ENCODE results near the gene DAAM2. TPM values are rescaled to one million over a fixed set of nuclear protein-coding genes. Genes with fewer than 3 reads are reported as not detected.

DAAM2 gene
- total and polyA plus RNA-seq, 9 of the 15 experiments (the other 6 are each of a cell fraction or from before 2014, with no cell fraction given), result 0.01 to 0.07 TPM; not detected in 7

DNA sequence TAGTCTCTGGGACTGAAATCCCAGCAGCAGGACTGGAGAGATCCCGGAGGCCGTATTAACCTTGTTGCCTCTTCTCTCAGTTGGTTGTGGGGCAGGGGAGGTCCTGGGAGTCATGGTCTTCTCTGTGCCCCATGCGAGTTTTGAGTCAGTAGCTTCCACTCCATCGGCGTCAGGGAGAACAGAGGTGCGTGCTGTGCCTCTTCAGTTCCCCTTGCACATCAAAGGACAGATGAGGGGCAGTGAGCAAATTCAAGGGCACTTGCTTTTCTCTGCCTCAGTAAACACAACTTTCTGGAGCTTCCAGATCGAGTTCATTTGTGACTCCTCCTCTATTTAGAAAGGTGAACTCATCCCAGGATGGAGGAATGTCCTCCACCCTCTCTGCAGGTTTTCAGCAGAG is 93.5 kb downstream of the DAAM2 start:
- no peak for FAIRE-seq

More for the DNA sequence above, 93.5 kb downstream of the DAAM2 start:
- DNase-seq (ENCODE audit: extremely low read depth in 1 of 4, low spot score in 3 of 4) (no peak), ATAC-seq (no peak)
- Histone ChIP-seq H3K4me1 (replicated peaks in 1 of 2; ENCODE audit: control insufficient read depth in 2 of 2, insufficient read depth in 2 of 2, low read length in 2 of 2) (no peaks in the 10 kb centered on the region), H2AFZ (ENCODE audit: low read depth, low read length) (no peak overlapping the region), H3K27ac (ENCODE audit: extremely low read depth, low read depth, low read length) (no peak overlapping the region), H3K9me1 (ENCODE audit: control insufficient read depth, insufficient read depth, low read length) (no peaks in the 10 kb centered on the region), H3K36me3 (ENCODE audit: control insufficient read depth, insufficient read depth, low read length) (no peaks in the 10 kb centered on the region), H3K27me3 (ENCODE audit: control insufficient read depth in 2 of 2, insufficient read depth in 2 of 2, low read length in 2 of 2) (peaks cover 15 to 43% of the 10 kb centered on the region in 2 experiments; a peak in 4 of 5 replicates), H3K4me3 (no peak overlapping the region), H3K9ac (ENCODE audit: insufficient read depth in 1 of 2, low read depth in 2 of 2, low read length in 2 of 2) (no peak overlapping the region), H3K79me2 (ENCODE audit: control insufficient read depth, insufficient read depth, low read length) (no peaks in the 10 kb centered on the region), H3K9me3 (replicated peaks; ENCODE audit: control insufficient read depth, insufficient read depth, low read depth, low read length) (no peaks in the 10 kb centered on the region), H4K20me1 (replicated peaks; ENCODE audit: control insufficient read depth, insufficient read depth, low read length) (peaks cover 12% of the 10 kb centered on the region), H3K4me2 (ENCODE audit: insufficient read depth, low read length) (no peak overlapping the region)
- ChIA-PET CTCF (ENCODE audit: low intra/inter-chr PET ratio) (no interaction called here), POLR2A (interaction anchor here (1.2 kb wide), 1 partner anchor 26 kb away, joined by 3 read pairs; no protein-coding TSS in a partner anchor)
- TF ChIP-seq, protein P1, sequence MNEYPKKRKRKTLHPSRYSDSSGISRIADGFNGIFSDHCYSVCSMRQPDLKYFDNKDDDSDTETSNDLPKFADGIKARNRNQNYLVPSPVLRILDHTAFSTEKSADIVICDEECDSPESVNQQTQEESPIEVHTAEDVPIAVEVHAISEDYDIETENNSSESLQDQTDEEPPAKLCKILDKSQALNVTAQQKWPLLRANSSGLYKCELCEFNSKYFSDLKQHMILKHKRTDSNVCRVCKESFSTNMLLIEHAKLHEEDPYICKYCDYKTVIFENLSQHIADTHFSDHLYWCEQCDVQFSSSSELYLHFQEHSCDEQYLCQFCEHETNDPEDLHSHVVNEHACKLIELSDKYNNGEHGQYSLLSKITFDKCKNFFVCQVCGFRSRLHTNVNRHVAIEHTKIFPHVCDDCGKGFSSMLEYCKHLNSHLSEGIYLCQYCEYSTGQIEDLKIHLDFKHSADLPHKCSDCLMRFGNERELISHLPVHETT (CRISPR knock-in tag; conservative IDR thresholded peaks at IDR 0.05 in 1 of 2, IDR thresholded peaks at IDR 0.05 in 1 of 2), result no peak
- no peak for TF ChIP-seq CEBPG (CRISPR knock-in tag; IDR thresholded peaks at IDR 0.05)
- TF ChIP-seq CEBPG (tag; conservative IDR thresholded peaks at IDR 0.05 in 1 of 2, IDR thresholded peaks at IDR 0.05 in 1 of 2), result no peak
- no peak for TF ChIP-seq NR2F6 (CRISPR knock-in tag; IDR thresholded peaks at IDR 0.05)
- TF ChIP-seq LCOR (CRISPR knock-in tag; IDR thresholded peaks at IDR 0.05), result no peak
- TF ChIP-seq, protein P2, sequence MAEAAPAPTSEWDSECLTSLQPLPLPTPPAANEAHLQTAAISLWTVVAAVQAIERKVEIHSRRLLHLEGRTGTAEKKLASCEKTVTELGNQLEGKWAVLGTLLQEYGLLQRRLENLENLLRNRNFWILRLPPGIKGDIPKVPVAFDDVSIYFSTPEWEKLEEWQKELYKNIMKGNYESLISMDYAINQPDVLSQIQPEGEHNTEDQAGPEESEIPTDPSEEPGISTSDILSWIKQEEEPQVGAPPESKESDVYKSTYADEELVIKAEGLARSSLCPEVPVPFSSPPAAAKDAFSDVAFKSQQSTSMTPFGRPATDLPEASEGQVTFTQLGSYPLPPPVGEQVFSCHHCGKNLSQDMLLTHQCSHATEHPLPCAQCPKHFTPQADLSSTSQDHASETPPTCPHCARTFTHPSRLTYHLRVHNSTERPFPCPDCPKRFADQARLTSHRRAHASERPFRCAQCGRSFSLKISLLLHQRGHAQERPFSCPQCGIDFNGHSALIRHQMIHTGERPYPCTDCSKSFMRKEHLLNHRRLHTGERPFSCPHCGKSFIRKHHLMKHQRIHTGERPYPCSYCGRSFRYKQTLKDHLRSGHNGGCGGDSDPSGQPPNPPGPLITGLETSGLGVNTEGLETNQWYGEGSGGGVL (CRISPR knock-in tag; IDR thresholded peaks at IDR 0.05), result no peak
- TF ChIP-seq, protein P3, sequence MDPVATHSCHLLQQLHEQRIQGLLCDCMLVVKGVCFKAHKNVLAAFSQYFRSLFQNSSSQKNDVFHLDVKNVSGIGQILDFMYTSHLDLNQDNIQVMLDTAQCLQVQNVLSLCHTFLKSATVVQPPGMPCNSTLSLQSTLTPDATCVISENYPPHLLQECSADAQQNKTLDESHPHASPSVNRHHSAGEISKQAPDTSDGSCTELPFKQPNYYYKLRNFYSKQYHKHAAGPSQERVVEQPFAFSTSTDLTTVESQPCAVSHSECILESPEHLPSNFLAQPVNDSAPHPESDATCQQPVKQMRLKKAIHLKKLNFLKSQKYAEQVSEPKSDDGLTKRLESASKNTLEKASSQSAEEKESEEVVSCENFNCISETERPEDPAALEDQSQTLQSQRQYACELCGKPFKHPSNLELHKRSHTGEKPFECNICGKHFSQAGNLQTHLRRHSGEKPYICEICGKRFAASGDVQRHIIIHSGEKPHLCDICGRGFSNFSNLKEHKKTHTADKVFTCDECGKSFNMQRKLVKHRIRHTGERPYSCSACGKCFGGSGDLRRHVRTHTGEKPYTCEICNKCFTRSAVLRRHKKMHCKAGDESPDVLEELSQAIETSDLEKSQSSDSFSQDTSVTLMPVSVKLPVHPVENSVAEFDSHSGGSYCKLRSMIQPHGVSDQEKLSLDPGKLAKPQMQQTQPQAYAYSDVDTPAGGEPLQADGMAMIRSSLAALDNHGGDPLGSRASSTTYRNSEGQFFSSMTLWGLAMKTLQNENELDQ (CRISPR knock-in tag; IDR thresholded peaks at IDR 0.05; ENCODE audit: borderline replicate concordance), result no peak
- TF ChIP-seq RBFOX2 (IDR thresholded peaks at IDR 0.05; ENCODE audit: low read depth, low read length), result no peak
- under 1% methylated on average over 7 of the region's 7 CpGs for WGBS (ENCODE audit: insufficient coverage, low coverage, missing lambda C conversion rate)
- intact Hi-C loops (cut with micrococcal nuclease), result no loop called here
- in situ Hi-C loops (cut with MboI), result no loop called here
- BruUV-seq (replicated peaks), result no TSS peak
